Activated T-cell treated with anti-CD3 and anti-CD28 coated beads, Interleukin-2, amount 50 U/mL, for 72 hours (primary cell): ENCODE data around the gene TMCC2. TPM values are rescaled to one million over a fixed set of nuclear protein-coding genes. Genes with fewer than 3 reads are reported as not detected.
A peak's percentile ranks its signal among the peaks of the same experiment; 100 is the strongest.

Experiments used
- ATAC-seq, 2 donors: fragments of 150-1000 bp; cut with Tn5 transposase; replicated peaks in 1 of 2; 2 replicates each; pipeline ENCODE4 v1.10.0; 2021; ENCODE audit warnings: moderate library complexity in 2 of 2, mild to moderate bottlenecking in 1 of 2
- DNase-seq, 2 donors: peaks; one replicate each; pipeline ENCODE4 v3.0.0; 2021 to 2022; ENCODE audit warnings: mixed read lengths in 1 of 2
- H3K27ac Mint-ChIP-seq: one replicate; pipeline ENCODE4 v1.8.0; 2022; ENCODE audit warnings: mild to moderate bottlenecking, moderate library complexity, mixed read lengths
- H3K27me3 Mint-ChIP-seq: one replicate; pipeline ENCODE4 v1.8.0; 2022; ENCODE audit warnings: low read depth, mixed read lengths
- H3K36me3 Mint-ChIP-seq, 2 donors: one replicate each; pipeline ENCODE4 v1.8.0; 2022; ENCODE audit warnings: mixed read lengths in 2 of 2, mild to moderate bottlenecking in 1 of 2; ENCODE audit not compliant: insufficient read depth in 2 of 2
- H3K4me1 Mint-ChIP-seq: one replicate; pipeline ENCODE4 v1.8.0; 2022; ENCODE audit warnings: low read depth, mixed read lengths
- H3K4me3 Mint-ChIP-seq, 2 donors: one replicate each; pipeline ENCODE4 v1.8.0; 2022; ENCODE audit warnings: mild to moderate bottlenecking in 2 of 2, mixed read lengths in 2 of 2, moderate library complexity in 2 of 2
- H3K9me3 Mint-ChIP-seq, 2 donors: one replicate each; pipeline ENCODE4 v1.8.0; 2022; ENCODE audit warnings: mixed read lengths in 2 of 2
- total RNA-seq, 2 donors: library from RNA; stranded (reverse); gene quantifications; one replicate each; pipeline ENCODE4 v1.2.3, GENCODE V29; 2022

TMCC2 gene
- total RNA-seq, 2 donors from 2014 or later = 4.5 to 5.8 TPM

GRCh38 chr1:205301842-205302588 is 74.3 kb downstream of the TMCC2 start:
- DNase-seq (no peak), ATAC-seq (no peak)
- peaks cover 36% of the 10 kb centered on the region for H3K4me1 Mint-ChIP-seq
- H3K36me3 Mint-ChIP-seq = peaks cover 2 to 9% of the 10 kb centered on the region in 2 donors
- no peaks in the 10 kb centered on the region for H3K9me3 Mint-ChIP-seq
- no peak overlapping the region for H3K4me3 Mint-ChIP-seq
- no peak overlapping the region for H3K27ac Mint-ChIP-seq
- no peaks in the 10 kb centered on the region for H3K27me3 Mint-ChIP-seq

- ATAC-seq (no peak), DNase-seq (no peak)
- peaks cover 2 to 13% of the 10 kb centered on the region in 2 donors for H3K36me3 Mint-ChIP-seq
- H3K4me3 Mint-ChIP-seq = no peak overlapping the region
- H3K27ac Mint-ChIP-seq = no peak overlapping the region
- no peaks in the 10 kb centered on the region for H3K9me3 Mint-ChIP-seq
- H3K27me3 Mint-ChIP-seq = no peaks in the 10 kb centered on the region
- peaks cover 27% of the 10 kb centered on the region for H3K4me1 Mint-ChIP-seq
These were observed 75.6 kb downstream of the TMCC2 start for GRCh38 chr1:205303247-205303888.

GRCh38 chr1:205304046-205304694 is 76.4 kb downstream of the TMCC2 start:
- Mint-ChIP-seq H3K9me3 (no peaks in the 10 kb centered on the region), H3K4me3 (no peak overlapping the region), H3K27me3 (no peaks in the 10 kb centered on the region), H3K36me3 (peaks cover 2 to 14% of the 10 kb centered on the region in 2 donors), H3K27ac (no peak overlapping the region), H3K4me1 (peaks cover 27% of the 10 kb centered on the region)
- ATAC-seq = peak in 1 of 2 donors; percentile 35
- no peak for DNase-seq

GRCh38 chr1:205304695-205305070 is 76.9 kb downstream of the TMCC2 start:
- Mint-ChIP-seq H3K27me3 (no peaks in the 10 kb centered on the region), H3K36me3 (peaks cover 2 to 14% of the 10 kb centered on the region in 2 donors), H3K27ac (no peak overlapping the region), H3K4me1 (peaks cover 27% of the 10 kb centered on the region), H3K9me3 (no peaks in the 10 kb centered on the region), H3K4me3 (no peak overlapping the region)
- DNase-seq (no peak), ATAC-seq (peak; percentile 24 to 48)

GRCh38 chr1:205306929-205307566 is 79.3 kb downstream of the TMCC2 start:
- H3K4me3 Mint-ChIP-seq = no peak overlapping the region
- ATAC-seq (no peak), DNase-seq (no peak)
- peaks cover 41% of the 10 kb centered on the region for H3K4me1 Mint-ChIP-seq
- no peaks in the 10 kb centered on the region for H3K9me3 Mint-ChIP-seq
- H3K27me3 Mint-ChIP-seq = no peaks in the 10 kb centered on the region
- no peak overlapping the region for H3K27ac Mint-ChIP-seq
- peaks cover 4 to 19% of the 10 kb centered on the region in 2 donors for H3K36me3 Mint-ChIP-seq

- DNase-seq = no peak
- Mint-ChIP-seq H3K4me1 (peaks cover 59% of the 10 kb centered on the region), H3K4me3 (no peak overlapping the region), H3K36me3 (peaks cover 4 to 18% of the 10 kb centered on the region in 2 donors), H3K27me3 (no peaks in the 10 kb centered on the region), H3K27ac (no peak overlapping the region), H3K9me3 (no peaks in the 10 kb centered on the region)
- no peak for ATAC-seq
These were observed 82.0 kb downstream of the TMCC2 start for GRCh38 chr1:205309741-205310140.

GRCh38 chr1:205310976-205311704 is 83.4 kb downstream of the TMCC2 start:
- DNase-seq = no peak
- Mint-ChIP-seq H3K4me3 (peak overlapping the region in 1 of 2 donors; percentile 12), H3K27ac (peak overlapping the region; percentile 22), H3K36me3 (peaks cover 2 to 14% of the 10 kb centered on the region in 2 donors), H3K4me1 (peaks cover 64% of the 10 kb centered on the region), H3K27me3 (no peaks in the 10 kb centered on the region), H3K9me3 (no peaks in the 10 kb centered on the region)
- ATAC-seq = no peak

GRCh38 chr1:205312866-205313562 is 85.3 kb downstream of the TMCC2 start:
- H3K4me1 Mint-ChIP-seq = peaks cover 83% of the 10 kb centered on the region
- no peaks in the 10 kb centered on the region for H3K9me3 Mint-ChIP-seq
- no peak for ATAC-seq
- no peak for DNase-seq
- peak overlapping the region; percentile 93 for H3K27ac Mint-ChIP-seq
- H3K4me3 Mint-ChIP-seq = peak overlapping the region; percentile 92 to 95
- no peaks in the 10 kb centered on the region for H3K27me3 Mint-ChIP-seq
- H3K36me3 Mint-ChIP-seq = peaks cover 2 to 8% of the 10 kb centered on the region in 2 donors

GRCh38 chr1:205313563-205314308 is 86.0 kb downstream of the TMCC2 start:
- Mint-ChIP-seq H3K9me3 (no peaks in the 10 kb centered on the region), H3K27ac (peak overlapping the region; percentile 93), H3K36me3 (peaks cover 2 to 6% of the 10 kb centered on the region in 2 donors), H3K27me3 (no peaks in the 10 kb centered on the region), H3K4me3 (peak overlapping the region; percentile 92 to 95), H3K4me1 (peaks cover 90% of the 10 kb centered on the region)
- peak; percentile 63 to 66 for DNase-seq
- ATAC-seq = peak; percentile 87 to 88

GRCh38 chr1:205315008-205315618 is 87.4 kb downstream of the TMCC2 start:
- Mint-ChIP-seq H3K27me3 (no peaks in the 10 kb centered on the region), H3K27ac (peak overlapping the region; percentile 91), H3K4me3 (peak overlapping the region; percentile 92 to 95), H3K9me3 (no peaks in the 10 kb centered on the region), H3K36me3 (peaks cover 2 to 6% of the 10 kb centered on the region in 2 donors), H3K4me1 (peaks cover 100% of the 10 kb centered on the region)
- ATAC-seq (no peak), DNase-seq (peak in 1 of 2 donors; percentile 14)

GRCh38 chr1:205316161-205316566 is 88.4 kb downstream of the TMCC2 start:
- ATAC-seq (no peak), DNase-seq (no peak)
- Mint-ChIP-seq H3K4me3 (peak overlapping the region; percentile 54 to 99), H3K27ac (peak overlapping the region; percentile 54), H3K27me3 (no peaks in the 10 kb centered on the region), H3K9me3 (no peaks in the 10 kb centered on the region), H3K36me3 (peaks cover 6 to 11% of the 10 kb centered on the region in 2 donors), H3K4me1 (peaks cover 99% of the 10 kb centered on the region)
